Parathyroid adenoma (tissue), 2 donors: ENCODE measurements around the gene ZIK1.

Experiments used
- H2AFZ ChIP-seq: fragments of 300-600 bp; sonication (generic); one replicate; pipeline ENCODE4 v1.7.0; 2017; ENCODE audit warnings: antibody characterized with exemption, mild to moderate bottlenecking
- H3K27ac ChIP-seq: fragments of 300-600 bp; sonication (generic); one replicate; pipeline ENCODE4 v1.7.0; 2017
- H3K27me3 ChIP-seq: fragments of 300-600 bp; sonication (generic); one replicate; pipeline ENCODE4 v1.7.0; 2017; ENCODE audit warnings: low read length; ENCODE audit not compliant: control insufficient read depth, insufficient read depth
- H3K36me3 ChIP-seq: fragments of 300-600 bp; sonication (generic); one replicate; pipeline ENCODE4 v1.7.0; 2017; ENCODE audit warnings: low read length; ENCODE audit not compliant: control insufficient read depth, insufficient read depth
- H3K4me1 ChIP-seq: fragments of 300-600 bp; sonication (generic); one replicate; pipeline ENCODE4 v1.7.0; 2017; ENCODE audit warnings: control low read depth
- H3K4me2 ChIP-seq: fragments of 300-600 bp; sonication (generic); one replicate; pipeline ENCODE4 v1.7.0; 2017; ENCODE audit warnings: low read length
- H3K4me3 ChIP-seq: fragments of 300-600 bp; sonication (generic); one replicate; pipeline ENCODE4 v1.7.0; 2017; ENCODE audit warnings: low read depth, low read length
- H3K79me2 ChIP-seq: fragments of 300-600 bp; sonication (generic); one replicate; pipeline ENCODE4 v1.7.0; 2017; ENCODE audit warnings: control low read depth
- H3K9ac ChIP-seq: fragments of 300-600 bp; sonication (generic); one replicate; pipeline ENCODE4 v1.7.0; 2017; ENCODE audit warnings: mild to moderate bottlenecking
- H3K9me3 ChIP-seq: fragments of 300-600 bp; sonication (generic); one replicate; pipeline ENCODE4 v1.7.0; 2017; ENCODE audit warnings: low read length; ENCODE audit not compliant: control insufficient read depth
- CTCF ChIP-seq: fragments of 300-600 bp; sonication (generic); IDR thresholded peaks from one replicate; pipeline ENCODE4 v1.7.0; 2017; ENCODE audit warnings: antibody characterized with exemption, mild to moderate bottlenecking
- donor health status: primary hyperparathyroidism.

Gene ZIK1

GRCh38 chr19:57576661-57577060, 7.3 kb upstream of the ZIK1 start:
- Histone ChIP-seq H3K36me3 (peaks cover 8% of the 10 kb centered on the region), H3K4me1 (peaks cover 9% of the 10 kb centered on the region), H3K27me3 (no peaks in the 10 kb centered on the region), H3K79me2 (peaks cover 15% of the 10 kb centered on the region), H3K27ac (no peak overlapping the region), H3K9me3 (peaks cover 9% of the 10 kb centered on the region), H3K4me3 (no peak overlapping the region), H2AFZ (no peak overlapping the region), H3K4me2 (no peak overlapping the region), H3K9ac (no peak overlapping the region)
- no peak for TF ChIP-seq CTCF

GRCh38 chr19:57578487-57579205, 5.3 kb upstream of the ZIK1 start, which contains the start of gene ZNF416:
Gene ZNF416 (minus strand): TSS chr19:57578911. CDS start chr19:57578704, 207 bp downstream.
- H3K27me3 ChIP-seq, result no peaks in the 10 kb centered on the region

GRCh38 chr19:57583104-57583520, 833 bp upstream of the ZIK1 start:
- Histone ChIP-seq H3K4me3 (no peak overlapping the region), H2AFZ (peak overlapping the region; percentile 100), H3K79me2 (peaks cover 31% of the 10 kb centered on the region), H3K9ac (no peak overlapping the region), H3K27me3 (no peaks in the 10 kb centered on the region), H3K9me3 (no peaks in the 10 kb centered on the region), H3K27ac (no peak overlapping the region), H3K36me3 (no peaks in the 10 kb centered on the region), H3K4me1 (peaks cover 15% of the 10 kb centered on the region), H3K4me2 (peak overlapping the region; percentile 97)
- TF ChIP-seq CTCF, result no peak

More at GRCh38 chr19:57578487-57579205, 5.3 kb upstream of the ZIK1 start, which contains the start of gene ZNF416:
- Histone ChIP-seq H2AFZ (peak within 1 kb of the TSS; percentile 96), H3K27ac (peak within 1 kb of the TSS; percentile 34), H3K4me2 (peak within 1 kb of the TSS; percentile 90), H3K9ac (peak within 1 kb of the TSS; percentile 74), H3K4me1 (peaks cover 12% of the 10 kb centered on the region), H3K9me3 (peaks cover 4% of the 10 kb centered on the region), H3K4me3 (peak within 1 kb of the TSS; percentile 99), H3K79me2 (peaks cover 18% of the 10 kb centered on the region), H3K36me3 (peaks cover 4% of the 10 kb centered on the region)
- peak; percentile 20 for TF ChIP-seq CTCF

- Histone ChIP-seq H3K27me3 (no peaks in the 10 kb centered on the region), H3K9ac (no peak overlapping the region), H3K9me3 (peaks cover 3% of the 10 kb centered on the region), H3K4me2 (no peak overlapping the region), H3K27ac (no peak overlapping the region), H3K36me3 (peaks cover 3% of the 10 kb centered on the region), H3K4me3 (no peak overlapping the region), H3K4me1 (peaks cover 11% of the 10 kb centered on the region), H2AFZ (no peak overlapping the region), H3K79me2 (peaks cover 24% of the 10 kb centered on the region)
- TF ChIP-seq CTCF, result no peak
Observed at GRCh38 chr19:57587529-57587928, 3.6 kb downstream of the ZIK1 start.

GRCh38 chr19:57599377-57599760, 15.4 kb downstream of the ZIK1 start:
- Histone ChIP-seq H3K27me3 (no peaks in the 10 kb centered on the region), H3K9ac (no peak overlapping the region), H3K27ac (peak overlapping the region; percentile 78), H3K9me3 (no peaks in the 10 kb centered on the region), H3K4me2 (peak overlapping the region; percentile 86), H2AFZ (peak overlapping the region; percentile 95), H3K4me3 (peak overlapping the region; percentile 79), H3K79me2 (peaks cover 5% of the 10 kb centered on the region), H3K36me3 (no peaks in the 10 kb centered on the region), H3K4me1 (peaks cover 5% of the 10 kb centered on the region)
- no peak for TF ChIP-seq CTCF
